Calu3 (cell line): ENCODE results near the gene SPECC1. TPM values are rescaled to one million over a fixed set of nuclear protein-coding genes. Genes with fewer than 3 reads are reported as not detected.
"Not testable (repeated sequence)": the region's sequence is repeated elsewhere in the genome, so short reads cannot be mapped to it uniquely, and the experiment has no call there.

ENCODE experiments used
- Bru-seq: library from RNA; stranded (reverse); fragments of 400-500 nt; gene quantifications from one replicate; lab custom pipeline; 2021; lab: Mats Ljungman, UMichigan
- BruChase-seq, 2 experiments: library from RNA; stranded (reverse); fragments of 400-500 nt; gene quantifications; one replicate each; lab custom pipeline; 2021; lab: Mats Ljungman, UMichigan
- BruUV-seq: library from RNA; stranded (reverse); fragments of 400-500 nt; replicated peaks from 2 replicates; lab custom pipeline; 2021; lab: Mats Ljungman, UMichigan
- CTCF ChIA-PET: fragments of 300-600 bp; sonication (Branson Sonifier 250); formaldehyde crosslinking; loops from one replicate; lab custom pipeline; 2022; ENCODE audit warnings: antibody characterized with exemption; lab: Charles Lee
- DNase-seq: peaks from one replicate; pipeline ENCODE4 v3.0.0; 2022
- H3K27ac Mint-ChIP-seq: one replicate; pipeline ENCODE4 v1.8.0; 2022; ENCODE audit warnings: mixed read lengths; ENCODE audit not compliant: unreplicated experiment
- H3K27me3 Mint-ChIP-seq: one replicate; pipeline ENCODE4 v1.8.0; 2022; ENCODE audit warnings: mixed read lengths; ENCODE audit not compliant: unreplicated experiment
- H3K36me3 Mint-ChIP-seq: one replicate; pipeline ENCODE4 v1.8.0; 2022; ENCODE audit warnings: mild to moderate bottlenecking, moderate library complexity, mixed read lengths; ENCODE audit not compliant: insufficient read depth, unreplicated experiment
- H3K4me1 Mint-ChIP-seq: one replicate; pipeline ENCODE4 v1.8.0; 2022; ENCODE audit warnings: mild to moderate bottlenecking, low read depth, mixed read lengths; ENCODE audit not compliant: unreplicated experiment
- H3K4me3 Mint-ChIP-seq: one replicate; pipeline ENCODE4 v1.8.0; 2022; ENCODE audit warnings: mild to moderate bottlenecking, low read depth, moderate library complexity, mixed read lengths; ENCODE audit not compliant: unreplicated experiment
- H3K9me3 Mint-ChIP-seq: one replicate; pipeline ENCODE4 v1.8.0; 2022; ENCODE audit warnings: low read depth, mixed read lengths; ENCODE audit not compliant: unreplicated experiment
- CTCF ChIP-seq: fragments of 200-600 bp; IDR thresholded peaks from one replicate; pipeline ENCODE4 v1.8.0; 2022; ENCODE audit warnings: antibody characterized with exemption; ENCODE audit not compliant: unreplicated experiment
- intact Hi-C: fragments of 100-400 bp; cut with micrococcal nuclease; formaldehyde crosslinking; loops from one replicate; pipeline ENCODE4 v1.10.0; 2022; ENCODE audit not compliant: unreplicated experiment
- long read RNA-seq: library from polyadenylated mRNA; stranded (forward); transcript quantifications from one replicate; pipeline ENCODE4 v2.0.0, GENCODE V29; 2022
- total RNA-seq: library from RNA; stranded (reverse); gene quantifications from 2 replicates; pipeline ENCODE4 v1.2.3, GENCODE V29; 2022

The SPECC1 gene
- 42.3 and 53.5 TPM in 2 replicates for total RNA-seq
- Bru-seq, nascent RNA = percentile 55 among the genes with signal in this experiment
- percentile 66 among the genes with signal in this experiment for BruChase-seq, experiment 1, labeled RNA remaining after a 6-hour chase
- percentile 60 among the genes with signal in this experiment for BruChase-seq, experiment 2, labeled RNA remaining after a 2-hour chase
- long read RNA-seq, full-length matches to known transcripts = 13 of 20 reads
- long read RNA-seq, partial matches to known transcripts = 4 of 20 reads
- long read RNA-seq, other reads (novel, unspliced or antisense) = 3 of 20 reads

GRCh38 chr17:20009302-20010098, at the start of gene SPECC1:
TSS of gene SPECC1 (plus strand) at chr17:20009359. CDS start at chr17:20096652, 87,293 bp downstream.
- CTCF ChIA-PET = interaction anchor here (0.7 to 1.5 kb wide), 2 partner anchors 16 to 17 kb away, joined by 3 to 8 read pairs; no protein-coding TSS in a partner anchor

GRCh38 chr17:19962954-19963353, 46.2 kb upstream of the SPECC1 start:
- intact Hi-C loops, H3K9me3 Mint-ChIP-seq, H3K27ac Mint-ChIP-seq, BruUV-seq, H3K4me3 Mint-ChIP-seq, CTCF ChIA-PET, DNase-seq, H3K27me3 Mint-ChIP-seq: not testable (repeated sequence)
- peaks cover 25% of the 10 kb centered on the region for H3K36me3 Mint-ChIP-seq
- H3K4me1 Mint-ChIP-seq = peaks cover 31% of the 10 kb centered on the region

More at GRCh38 chr17:20009302-20010098, at the start of gene SPECC1:
- peak; percentile 84 for TF ChIP-seq CTCF
- peak within 1 kb of the TSS; percentile 82 for H3K4me3 Mint-ChIP-seq
- H3K4me1 Mint-ChIP-seq = peaks cover 9% of the 10 kb centered on the region
- no peak within 1 kb of the TSS for H3K27ac Mint-ChIP-seq
- peaks cover 77% of the 10 kb centered on the region for H3K27me3 Mint-ChIP-seq
- intact Hi-C loops = no loop called here
- H3K36me3 Mint-ChIP-seq = peaks cover 14% of the 10 kb centered on the region
- BruUV-seq = no TSS peak
- peak; percentile 81 for DNase-seq
- H3K9me3 Mint-ChIP-seq = no peaks in the 10 kb centered on the region

GRCh38 chr17:19973156-19973555, 36.0 kb upstream of the SPECC1 start:
- intact Hi-C loops = no loop called here
- H3K27me3 Mint-ChIP-seq = no peaks in the 10 kb centered on the region
- no peaks in the 10 kb centered on the region for H3K9me3 Mint-ChIP-seq
- H3K4me1 Mint-ChIP-seq = peaks cover 18% of the 10 kb centered on the region
- CTCF ChIA-PET = no interaction called here
- no TSS peak for BruUV-seq
- no peak overlapping the region for H3K27ac Mint-ChIP-seq
- DNase-seq = no peak
- H3K4me3 Mint-ChIP-seq = no peak overlapping the region
- TF ChIP-seq CTCF = no peak
- H3K36me3 Mint-ChIP-seq = peaks cover 26% of the 10 kb centered on the region

GRCh38 chr17:19975601-19976000, 33.6 kb upstream of the SPECC1 start:
- CTCF ChIA-PET = interaction anchor here (0.6 kb wide), 2 partner anchors 58 to 295 kb away, joined by 3 to 4 read pairs; no protein-coding TSS in a partner anchor
- H3K27ac Mint-ChIP-seq = no peak overlapping the region
- H3K27me3 Mint-ChIP-seq = no peaks in the 10 kb centered on the region
- peaks cover 28% of the 10 kb centered on the region for H3K36me3 Mint-ChIP-seq
- H3K4me1 Mint-ChIP-seq = peaks cover 9% of the 10 kb centered on the region
- TSS peak; percentile 30 for BruUV-seq
- TF ChIP-seq CTCF = no peak
- no peaks in the 10 kb centered on the region for H3K9me3 Mint-ChIP-seq
- no peak for DNase-seq
- H3K4me3 Mint-ChIP-seq = no peak overlapping the region
- intact Hi-C loops = no loop called here
